CD4-positive, alpha-beta memory T cell (primary cell): Measurements from ENCODE around the gene HERPUD2. TPM values are rescaled to one million over a fixed set of nuclear protein-coding genes. Genes with fewer than 3 reads are reported as not detected.
"Not testable (repeated sequence)": the region's sequence is repeated elsewhere in the genome, so short reads cannot be mapped to it uniquely, and the experiment has no call there.

Source experiments
- CTCF ChIA-PET: fragments of 350-600 bp; sonication (Branson Sonifier 250); formaldehyde crosslinking; loops from one replicate; lab custom pipeline; 2021; ENCODE audit warnings: inconsistent platforms; ENCODE audit not compliant: partially characterized antibody; lab: Charles Lee
- POLR2A ChIA-PET: fragments of 350-600 bp; sonication (Branson Sonifier 250); formaldehyde crosslinking; loops from one replicate; lab custom pipeline; 2021; ENCODE audit not compliant: partially characterized antibody; lab: Charles Lee
- DNase-seq, 5 donors: peaks; one replicate each; pipeline versions ENCODE4 v3.0.0 to v3.0.0-alpha.2; 2020 to 2022; ENCODE audit warnings: mixed read lengths in 1 of 5
- H3K27ac ChIP-seq: one replicate; pipeline ENCODE4 v1.7.0; 2013; ENCODE audit warnings: low read depth, low read length
- H3K27me3 ChIP-seq: 2 replicates; pipeline ENCODE4 v1.7.0; 2013; ENCODE audit warnings: mild to moderate bottlenecking, low read length, moderate library complexity; ENCODE audit not compliant: insufficient read depth
- H3K36me3 ChIP-seq: 2 replicates; pipeline ENCODE4 v1.7.0; 2013; ENCODE audit warnings: mild to moderate bottlenecking, low read length, moderate library complexity; ENCODE audit not compliant: insufficient read depth
- H3K4me1 ChIP-seq: 2 replicates; pipeline ENCODE4 v1.7.0; 2013; ENCODE audit warnings: mild to moderate bottlenecking, low read length, moderate library complexity; ENCODE audit not compliant: insufficient read depth
- H3K4me3 ChIP-seq, 2 donors: one replicate each; pipeline ENCODE4 v1.7.0; 2013; ENCODE audit warnings: low read length in 2 of 2, mild to moderate bottlenecking in 1 of 2
- H3K9me3 ChIP-seq, 2 donors: one replicate each; pipeline ENCODE4 v1.7.0; 2013; ENCODE audit warnings: low read length in 2 of 2, control low read depth in 1 of 2; ENCODE audit not compliant: control insufficient read depth in 1 of 2
- H3K27ac Mint-ChIP-seq, 7 donors: one replicate each; pipeline ENCODE4 v1.8.0; 2020 to 2021; ENCODE audit warnings: mixed read lengths in 7 of 7, mild to moderate bottlenecking in 6 of 7, inconsistent platforms in 3 of 7, moderate library complexity in 3 of 7
- H3K27me3 Mint-ChIP-seq, 2 donors: one replicate each; pipeline ENCODE4 v1.8.0; 2020 to 2021; ENCODE audit warnings: mixed read lengths in 2 of 2
- H3K36me3 Mint-ChIP-seq, 2 donors: one replicate each; pipeline ENCODE4 v1.8.0; 2020 to 2021; ENCODE audit warnings: mixed read lengths in 2 of 2, inconsistent platforms in 1 of 2, mild to moderate bottlenecking in 1 of 2
- H3K4me1 Mint-ChIP-seq, 4 donors: one replicate each; pipeline ENCODE4 v1.8.0; 2020 to 2021; ENCODE audit warnings: mixed read lengths in 4 of 4, mild to moderate bottlenecking in 1 of 4
- H3K4me3 Mint-ChIP-seq, 8 donors: one replicate each; pipeline ENCODE4 v1.8.0; 2020 to 2021; ENCODE audit warnings: mixed read lengths in 8 of 8, mild to moderate bottlenecking in 7 of 8, moderate library complexity in 6 of 8, inconsistent platforms in 3 of 8
- H3K9me3 Mint-ChIP-seq, 8 donors: one replicate each; pipeline ENCODE4 v1.8.0; 2020 to 2021; ENCODE audit warnings: mixed read lengths in 8 of 8, mild to moderate bottlenecking in 5 of 8, inconsistent platforms in 3 of 8, moderate library complexity in 1 of 8
- intact Hi-C: fragments of 100-400 bp; cut with micrococcal nuclease; formaldehyde crosslinking; loops from one replicate; pipeline ENCODE4 v1.15.1; 2023
- polyA plus RNA-seq, 2 donors: library from polyadenylated mRNA; unstranded; fragments of 300-500 nt; fragmentation: Illumina TruSeq; gene quantifications; one replicate each; pipeline ENCODE4 v1.2.3, GENCODE V29; 2021
- total RNA-seq, 2 experiments: library from RNA; stranded (reverse); gene quantifications; one replicate each; pipeline ENCODE4 v1.2.3, GENCODE V29; 2021

The HERPUD2 gene
- total and polyA plus RNA-seq, 4 experiments from 2014 or later = 67.3 to 99.2 (median 80.5) TPM

DNA sequence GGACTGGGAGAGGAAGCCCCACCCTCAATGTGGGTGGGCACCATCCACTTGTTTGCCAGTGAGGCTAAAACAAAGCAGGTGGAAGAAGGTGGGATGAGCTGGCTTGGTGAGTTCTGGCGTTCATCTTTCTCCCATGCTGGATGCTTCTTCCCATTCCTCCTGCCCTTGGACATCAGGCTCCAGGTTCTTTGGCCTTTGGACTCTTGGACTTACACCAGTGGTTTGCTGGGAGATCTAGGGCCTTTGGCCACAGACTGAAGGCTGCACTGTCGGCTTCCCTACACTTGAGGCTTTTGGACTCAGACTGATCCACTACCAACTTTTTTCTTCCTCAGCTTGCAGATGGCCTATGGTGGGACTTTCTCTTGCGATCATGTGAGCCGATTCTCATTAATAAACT, 106.3 kb downstream of the HERPUD2 start:
- DNase-seq = no peak
- Mint-ChIP-seq H3K4me1 (no peaks in the 10 kb centered on the region), H3K27me3 (no peaks in the 10 kb centered on the region), H3K36me3 (peaks cover 0 to 7% of the 10 kb centered on the region in 2 donors), H3K9me3 (no peaks in the 10 kb centered on the region), H3K4me3 (no peak overlapping the region), H3K27ac (no peak overlapping the region)
- no peaks in the 10 kb centered on the region for H3K27me3 ChIP-seq
- no peak overlapping the region for H3K27ac ChIP-seq
- ChIA-PET POLR2A (no interaction called here), CTCF (no interaction called here)
- H3K9me3 ChIP-seq = no peaks in the 10 kb centered on the region
- no peak overlapping the region for H3K4me3 ChIP-seq
- H3K4me1 ChIP-seq = no peaks in the 10 kb centered on the region
- H3K36me3 ChIP-seq = no peaks in the 10 kb centered on the region
- intact Hi-C loops = no loop called here

DNA sequence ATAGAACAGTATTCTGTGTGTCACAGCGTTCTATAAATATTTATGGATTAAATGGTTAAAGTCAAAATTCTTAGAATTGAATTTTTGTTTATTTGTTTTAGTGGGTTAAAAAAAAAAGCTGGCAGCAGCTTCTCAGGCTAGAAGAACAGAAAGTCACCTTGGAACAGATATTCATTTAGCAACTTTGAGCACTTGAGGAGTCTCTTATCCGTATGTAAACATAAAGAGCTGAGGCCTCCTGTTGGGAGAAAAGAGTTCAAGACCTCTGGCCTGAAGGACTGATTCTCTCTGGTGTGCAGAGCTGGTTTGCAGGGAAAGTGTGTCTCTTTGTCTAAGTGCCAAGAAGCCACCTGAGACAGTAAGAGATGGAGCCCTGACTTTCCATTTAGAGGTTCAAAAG, 109.9 kb downstream of the HERPUD2 start:
- DNase-seq = no peak
- Histone ChIP-seq H3K27me3 (no peaks in the 10 kb centered on the region), H3K27ac (no peak overlapping the region), H3K4me1 (no peaks in the 10 kb centered on the region), H3K36me3 (no peaks in the 10 kb centered on the region), H3K4me3 (no peak overlapping the region), H3K9me3 (no peaks in the 10 kb centered on the region)
- Mint-ChIP-seq H3K36me3 (no peaks in the 10 kb centered on the region), H3K4me3 (no peak overlapping the region), H3K4me1 (no peaks in the 10 kb centered on the region), H3K27ac (no peak overlapping the region), H3K9me3 (peaks cover 0 to 2% (median 0%) of the 10 kb centered on the region in 8 donors), H3K27me3 (peaks cover 0 to 9% of the 10 kb centered on the region in 2 donors)
- POLR2A ChIA-PET = no interaction called here
- intact Hi-C loops = no loop called here
- CTCF ChIA-PET = interaction anchor here (1.0 kb wide), 1 partner anchor 9 kb away, joined by 3 read pairs; no protein-coding TSS in a partner anchor

DNA sequence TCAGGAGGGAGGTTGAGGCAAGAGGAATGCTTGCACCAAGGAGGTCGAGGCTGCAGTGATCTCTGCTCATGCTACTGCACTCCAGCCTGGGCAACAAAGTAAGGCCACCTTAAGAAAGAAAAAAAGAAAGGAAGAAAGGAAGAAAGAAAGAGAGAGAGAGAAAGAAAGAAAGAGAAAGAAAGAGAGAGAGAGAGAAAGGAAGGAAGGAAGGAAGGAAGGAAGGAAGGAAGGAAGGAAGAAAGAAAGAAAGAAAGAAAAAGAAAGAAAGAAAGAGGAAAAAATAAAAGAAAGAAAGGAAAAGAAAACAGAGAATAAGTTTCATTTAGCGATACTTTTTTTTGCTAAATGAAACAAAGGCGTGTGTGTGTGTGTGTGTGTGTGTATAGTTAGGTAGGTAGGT, 110.4 kb downstream of the HERPUD2 start:
- H3K4me1 ChIP-seq, H3K4me3 Mint-ChIP-seq, H3K27ac ChIP-seq, H3K36me3 Mint-ChIP-seq, DNase-seq, H3K4me3 ChIP-seq, H3K27me3 ChIP-seq, H3K9me3 ChIP-seq, POLR2A ChIA-PET, H3K36me3 ChIP-seq, H3K9me3 Mint-ChIP-seq, H3K4me1 Mint-ChIP-seq, H3K27me3 Mint-ChIP-seq, intact Hi-C loops: not testable (repeated sequence)
- CTCF ChIA-PET = interaction anchor here (1.8 kb wide), 1 partner anchor 12 kb away, joined by 10 read pairs; no protein-coding TSS in a partner anchor
- peak overlapping the region in 2 of 7 donors; percentile 19 to 35 for H3K27ac Mint-ChIP-seq

Other genes with a start within 250 kb of the HERPUD2 start
- 100 to 1,000 TPM; 197 to 202 TPM for gene SEPTIN7, start 105.9 kb upstream of the HERPUD2 start, total RNA-seq
- 100 to 1,000 TPM; 578 to 662 TPM for gene SEPTIN7, start 105.9 kb upstream of the HERPUD2 start, polyA plus RNA-seq